T-helper 1 cell treated with Interleukin-12 subunit alpha and Interleukin-12 subunit beta and Interleukin-4 antibody, amounts not matched to agents 30 ng/mL and 1 ng/mL, for 36 hours (primary cell): Measurements from ENCODE around the gene TPCN2. TPM values are rescaled to one million over a fixed set of nuclear protein-coding genes. Genes with fewer than 3 reads are reported as not detected.
"Not testable (repeated sequence)": the region's sequence is repeated elsewhere in the genome, so short reads cannot be mapped to it uniquely, and the experiment has no call there.

Source experiments
- intact Hi-C: fragments of 100-400 bp; cut with micrococcal nuclease; formaldehyde crosslinking; loops from one replicate; pipeline ENCODE4 v1.15.1; 2024
- total RNA-seq: library from RNA; stranded (reverse); gene quantifications from 2 replicates; pipeline ENCODE4 v1.2.3, GENCODE V29; 2022

Gene TPCN2
- total RNA-seq, 1 donor from 2014 or later: 20.4 TPM

- intact Hi-C loops: no loop called here
Observed at GRCh38 chr11:69141742-69142141, 93.0 kb downstream of the TPCN2 start.

GRCh38 chr11:69142895-69143294 is 94.2 kb downstream of the TPCN2 start:
- intact Hi-C loops: no loop called here

GRCh38 chr11:69144316-69145049 is 95.8 kb downstream of the TPCN2 start:
- intact Hi-C loops: no loop called here

GRCh38 chr11:69145050-69145380 is 96.3 kb downstream of the TPCN2 start:
- intact Hi-C loops: no loop called here

- intact Hi-C loops: no loop called here
Observed at GRCh38 chr11:69148377-69148762, 99.6 kb downstream of the TPCN2 start.

- intact Hi-C loops: no loop called here
Observed at GRCh38 chr11:69148806-69149205, 100.1 kb downstream of the TPCN2 start.

GRCh38 chr11:69149338-69150045 is 100.8 kb downstream of the TPCN2 start:
- intact Hi-C loops: not testable (repeated sequence)

- intact Hi-C loops: no loop called here
Observed at GRCh38 chr11:69150175-69150574, 101.4 kb downstream of the TPCN2 start.

- intact Hi-C loops: no loop called here
Observed at GRCh38 chr11:69151836-69152235, 103.1 kb downstream of the TPCN2 start.

GRCh38 chr11:69152733-69153421 is 104.1 kb downstream of the TPCN2 start:
- intact Hi-C loops: no loop called here

- intact Hi-C loops: no loop called here
Observed at GRCh38 chr11:69153661-69154060, 104.9 kb downstream of the TPCN2 start.

- intact Hi-C loops: no loop called here
Observed at GRCh38 chr11:69154211-69154913, 105.6 kb downstream of the TPCN2 start.

GRCh38 chr11:69154938-69155301 is 106.2 kb downstream of the TPCN2 start:
- intact Hi-C loops: no loop called here

GRCh38 chr11:69155302-69156234 is 106.8 kb downstream of the TPCN2 start, which contains the start of gene SMIM38:
TSS of gene SMIM38 (plus strand) at chr11:69155935. CDS start at chr11:69157847, 1,912 bp downstream.
- intact Hi-C loops: no loop called here

GRCh38 chr11:69156235-69156639 is 107.5 kb downstream of the TPCN2 start:
- intact Hi-C loops: no loop called here

- intact Hi-C loops: no loop called here
Observed at GRCh38 chr11:69156673-69157155, 108.0 kb downstream of the TPCN2 start.

- intact Hi-C loops: no loop called here
Observed at GRCh38 chr11:69157156-69157821, 108.6 kb downstream of the TPCN2 start.

- intact Hi-C loops: no loop called here
Observed at GRCh38 chr11:69157822-69158231, 109.1 kb downstream of the TPCN2 start.

- intact Hi-C loops: no loop called here
Observed at GRCh38 chr11:69158301-69159149, 109.8 kb downstream of the TPCN2 start.
